ENCODE results near the gene RNF34. TPM values are rescaled to one million over a fixed set of nuclear protein-coding genes. Genes with fewer than 3 reads are reported as not detected.

The RNF34 gene
- polyA plus RNA-seq, 1 of the 3 experiments (the other 2 are of a cell fraction), result 29.4 TPM

DNA sequence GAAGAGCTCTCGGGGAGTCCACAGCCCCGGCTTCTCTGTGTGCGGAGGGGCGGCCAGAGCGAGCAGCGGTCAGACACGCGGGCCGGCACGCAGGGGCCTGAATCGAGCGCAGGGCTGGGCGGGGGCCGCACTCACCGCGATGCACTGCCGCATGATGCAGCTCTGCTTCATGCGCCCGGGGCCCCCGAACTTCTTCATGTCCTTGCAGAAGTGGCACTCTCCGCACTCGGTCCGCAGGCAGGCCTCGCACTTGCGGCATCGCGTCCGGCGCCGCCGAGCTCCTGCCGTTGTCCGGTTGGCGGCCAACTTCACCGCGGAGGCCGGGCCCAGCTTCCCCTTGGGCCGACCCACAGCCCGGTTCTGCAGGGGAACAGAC is 53.1 kb downstream of the RNF34 start:
- H2AFZ ChIP-seq (ENCODE audit: low read depth), result no peak overlapping the region
- TF ChIP-seq RAD21 (IDR thresholded peaks at IDR 0.05; ENCODE audit: low read length) (no peak), FOSL2 (IDR thresholded peaks at IDR 0.05; ENCODE audit: borderline replicate concordance, low read depth) (no peak), MAX (IDR thresholded peaks at IDR 0.05; ENCODE audit: low read depth) (no peak), PBX3 (IDR thresholded peaks at IDR 0.05) (no peak), MXI1 (IDR thresholded peaks at IDR 0.05; ENCODE audit: low read depth, low read length) (no peak), IRF3 (IDR thresholded peaks at IDR 0.05; ENCODE audit: low read depth, low read length) (no peak), REST (IDR thresholded peaks at IDR 0.05; ENCODE audit: low read depth, low read length) (no peak), RXRA (IDR thresholded peaks at IDR 0.05; ENCODE audit: borderline replicate concordance, low read depth) (no peak), TAF1 (IDR thresholded peaks at IDR 0.05; ENCODE audit: borderline replicate concordance, low read depth, low read length) (no peak), MEF2A (IDR thresholded peaks at IDR 0.05; ENCODE audit: borderline replicate concordance, low read depth) (no peak), FOXM1 (IDR thresholded peaks at IDR 0.05; ENCODE audit: low read depth) (no peak)
- TF ChIP-seq, protein P1, sequence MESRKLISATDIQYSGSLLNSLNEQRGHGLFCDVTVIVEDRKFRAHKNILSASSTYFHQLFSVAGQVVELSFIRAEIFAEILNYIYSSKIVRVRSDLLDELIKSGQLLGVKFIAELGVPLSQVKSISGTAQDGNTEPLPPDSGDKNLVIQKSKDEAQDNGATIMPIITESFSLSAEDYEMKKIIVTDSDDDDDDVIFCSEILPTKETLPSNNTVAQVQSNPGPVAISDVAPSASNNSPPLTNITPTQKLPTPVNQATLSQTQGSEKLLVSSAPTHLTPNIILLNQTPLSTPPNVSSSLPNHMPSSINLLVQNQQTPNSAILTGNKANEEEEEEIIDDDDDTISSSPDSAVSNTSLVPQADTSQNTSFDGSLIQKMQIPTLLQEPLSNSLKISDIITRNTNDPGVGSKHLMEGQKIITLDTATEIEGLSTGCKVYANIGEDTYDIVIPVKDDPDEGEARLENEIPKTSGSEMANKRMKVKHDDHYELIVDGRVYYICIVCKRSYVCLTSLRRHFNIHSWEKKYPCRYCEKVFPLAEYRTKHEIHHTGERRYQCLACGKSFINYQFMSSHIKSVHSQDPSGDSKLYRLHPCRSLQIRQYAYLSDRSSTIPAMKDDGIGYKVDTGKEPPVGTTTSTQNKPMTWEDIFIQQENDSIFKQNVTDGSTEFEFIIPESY (IDR thresholded peaks at IDR 0.05; ENCODE audit: borderline replicate concordance, low read depth), result no peak
- TF ChIP-seq, protein P2, sequence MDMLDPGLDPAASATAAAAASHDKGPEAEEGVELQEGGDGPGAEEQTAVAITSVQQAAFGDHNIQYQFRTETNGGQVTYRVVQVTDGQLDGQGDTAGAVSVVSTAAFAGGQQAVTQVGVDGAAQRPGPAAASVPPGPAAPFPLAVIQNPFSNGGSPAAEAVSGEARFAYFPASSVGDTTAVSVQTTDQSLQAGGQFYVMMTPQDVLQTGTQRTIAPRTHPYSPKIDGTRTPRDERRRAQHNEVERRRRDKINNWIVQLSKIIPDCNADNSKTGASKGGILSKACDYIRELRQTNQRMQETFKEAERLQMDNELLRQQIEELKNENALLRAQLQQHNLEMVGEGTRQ (IDR thresholded peaks at IDR 0.05; ENCODE audit: borderline replicate concordance, low read depth, low read length), result no peak
- ChIA-PET POLR2A (no interaction called here), CTCF (interaction anchor here (0.5 to 8.1 kb wide), 3 partner anchors 10 to 663 kb away, joined by 3 to 46 read pairs (median 6); no protein-coding TSS in a partner anchor)
- H3K79me2 ChIP-seq (ENCODE audit: insufficient read depth), result peaks cover 51% of the 10 kb centered on the region
- H3K9me2 ChIP-seq, result no peaks in the 10 kb centered on the region
- no peak overlapping the region for H3K9ac ChIP-seq
- H3K27me3 ChIP-seq (ENCODE audit: insufficient read depth), result no peaks in the 10 kb centered on the region
- no peaks in the 10 kb centered on the region for H3K9me3 ChIP-seq
- no peak overlapping the region for H3K4me2 ChIP-seq
- peaks cover 2 to 15% of the 10 kb centered on the region in 2 experiments for H3K36me3 ChIP-seq (replicated peaks in 1 of 2; ENCODE audit: control insufficient read depth in 1 of 2, insufficient read depth in 2 of 2, low read length in 1 of 2)
- H3K27ac ChIP-seq (ENCODE audit: low read depth in 2 of 2, low read length in 1 of 2), result no peak overlapping the region
- peaks cover 26% of the 10 kb centered on the region for H4K20me1 ChIP-seq (ENCODE audit: insufficient read depth)
- H3K4me3 ChIP-seq (ENCODE audit: low read depth in 2 of 2, low read length in 1 of 2), result no peak overlapping the region
- peaks cover 0 to 3% of the 10 kb centered on the region in 2 experiments; a peak in 1 of 4 replicates for H3K4me1 ChIP-seq (ENCODE audit: control insufficient read depth in 1 of 2, insufficient read depth in 2 of 2, low read depth in 1 of 2, low read length in 1 of 2)
- peaks cover 3% of the 10 kb centered on the region for H3F3A ChIP-seq (replicated peaks; ENCODE audit: insufficient read depth)
- 95% methylated on average over 37 of the region's 39 CpGs for WGBS (ENCODE audit: low lambda C conversion rate)
- DNase-seq, result no peak
